HG02884 (cell line): Measurements from ENCODE around the gene AKR7A2.

Experiments
- ATAC-seq: cut with Tn5 transposase; IDR thresholded peaks from one replicate; pipeline ENCODE4 v1.9.1; 2021; ENCODE audit warnings: mild to moderate bottlenecking, moderate library complexity; ENCODE audit not compliant: unreplicated experiment

Gene AKR7A2

DNA sequence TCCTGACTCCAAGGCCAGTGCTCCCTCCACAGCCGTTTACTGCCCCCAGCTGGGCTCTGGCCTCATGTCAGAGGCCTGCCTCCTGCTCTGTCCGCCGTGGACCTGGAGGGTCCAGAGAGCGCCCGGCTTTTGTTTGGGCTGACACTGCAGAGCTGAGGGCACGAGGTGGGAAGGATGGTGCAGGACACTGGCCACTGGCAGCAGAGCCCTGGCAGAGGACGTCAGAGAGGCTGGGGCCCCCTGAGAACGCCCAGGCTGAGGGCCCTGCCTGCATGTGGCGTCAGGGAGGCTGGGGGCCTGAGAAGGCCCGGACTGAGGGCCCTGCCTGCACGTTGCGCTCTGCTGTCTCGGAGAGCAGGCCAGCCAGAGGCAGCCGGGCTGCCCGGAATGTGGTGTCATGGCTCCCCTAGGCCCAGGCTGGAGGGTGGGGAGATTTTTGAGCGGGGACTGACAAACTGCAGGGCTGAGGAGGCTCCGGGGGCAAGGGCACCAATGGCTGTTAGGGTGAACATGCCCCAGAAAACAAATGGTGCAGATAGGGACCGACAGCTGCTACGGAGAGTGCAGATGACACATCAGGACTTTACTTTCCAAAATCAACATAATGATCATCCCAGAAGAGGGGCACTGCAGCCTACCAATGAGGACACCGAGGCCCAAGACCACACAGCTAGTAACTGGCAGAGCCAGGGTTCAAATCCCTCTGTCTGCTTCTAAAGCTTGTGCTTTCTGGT, 31.8 kb upstream of the AKR7A2 start:
- no peak for ATAC-seq

DNA sequence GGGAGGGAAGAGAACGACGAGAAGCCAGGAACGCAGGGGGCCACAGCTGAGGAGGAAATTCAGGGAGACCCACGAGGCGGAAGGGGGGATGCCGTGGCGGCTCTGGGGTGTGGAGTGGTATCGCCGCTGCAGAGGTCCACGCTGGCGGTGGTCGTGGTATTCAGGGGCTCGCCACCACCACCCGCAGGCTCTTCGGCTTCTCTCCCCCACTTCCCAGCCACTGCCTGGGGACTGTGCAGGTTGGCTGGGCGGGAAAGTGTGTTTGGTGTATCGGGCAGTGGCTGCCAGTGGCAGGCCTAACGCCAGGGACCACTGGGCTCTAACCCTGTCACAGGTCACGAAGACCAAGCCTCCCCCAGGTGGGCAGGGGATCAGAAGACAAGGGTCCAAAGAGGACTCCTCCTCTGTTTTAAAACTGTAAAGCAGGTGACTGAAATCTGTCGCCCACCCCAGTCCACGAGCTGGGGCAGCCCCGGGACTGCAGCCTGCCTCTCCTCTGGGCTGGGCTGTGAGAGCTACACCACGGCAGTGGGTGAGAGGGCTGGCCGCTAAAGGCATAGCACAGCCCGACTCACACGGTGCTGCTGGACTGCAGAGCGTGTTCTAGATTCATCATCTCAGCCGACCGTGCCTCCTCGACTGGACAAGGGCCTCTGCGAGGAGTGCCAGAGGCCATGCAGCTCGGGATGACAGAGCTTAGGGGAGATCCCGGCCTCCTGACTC, 31.1 kb upstream of the AKR7A2 start:
- ATAC-seq: no peak

DNA sequence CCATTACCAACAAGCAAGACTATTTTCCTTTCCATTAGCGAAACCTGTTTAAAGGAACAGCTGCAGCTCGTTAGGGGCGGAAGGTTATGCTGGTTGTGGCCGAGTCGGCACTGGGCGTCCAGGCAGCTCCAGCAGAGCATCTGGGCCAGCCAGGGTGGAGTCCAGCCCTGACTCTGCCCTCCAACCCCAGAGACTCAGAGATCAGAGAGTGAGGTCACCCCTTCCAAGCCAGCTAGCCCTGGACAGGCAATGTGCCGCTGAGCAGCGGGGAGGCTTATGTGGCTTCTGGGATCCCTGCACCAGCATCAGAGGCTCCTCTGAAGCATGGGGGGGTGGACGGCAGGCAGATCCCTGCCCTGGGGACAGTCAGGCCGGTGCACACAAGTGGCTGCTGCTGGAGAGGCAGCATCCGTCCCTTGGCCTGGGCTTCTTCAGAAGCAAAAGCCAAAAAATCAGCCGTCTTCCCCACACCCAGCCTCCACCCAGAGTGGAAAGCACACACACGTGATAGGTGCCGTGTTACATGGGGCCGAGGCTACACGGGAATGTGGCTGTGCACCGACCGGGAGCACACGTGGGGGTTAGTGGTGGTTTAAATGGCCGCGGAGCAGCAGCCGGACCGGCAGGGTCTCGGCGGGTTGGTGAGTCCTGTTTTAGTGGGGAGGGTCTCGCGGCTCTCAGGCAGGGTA, 30.3 kb upstream of the AKR7A2 start:
- no peak for ATAC-seq

DNA sequence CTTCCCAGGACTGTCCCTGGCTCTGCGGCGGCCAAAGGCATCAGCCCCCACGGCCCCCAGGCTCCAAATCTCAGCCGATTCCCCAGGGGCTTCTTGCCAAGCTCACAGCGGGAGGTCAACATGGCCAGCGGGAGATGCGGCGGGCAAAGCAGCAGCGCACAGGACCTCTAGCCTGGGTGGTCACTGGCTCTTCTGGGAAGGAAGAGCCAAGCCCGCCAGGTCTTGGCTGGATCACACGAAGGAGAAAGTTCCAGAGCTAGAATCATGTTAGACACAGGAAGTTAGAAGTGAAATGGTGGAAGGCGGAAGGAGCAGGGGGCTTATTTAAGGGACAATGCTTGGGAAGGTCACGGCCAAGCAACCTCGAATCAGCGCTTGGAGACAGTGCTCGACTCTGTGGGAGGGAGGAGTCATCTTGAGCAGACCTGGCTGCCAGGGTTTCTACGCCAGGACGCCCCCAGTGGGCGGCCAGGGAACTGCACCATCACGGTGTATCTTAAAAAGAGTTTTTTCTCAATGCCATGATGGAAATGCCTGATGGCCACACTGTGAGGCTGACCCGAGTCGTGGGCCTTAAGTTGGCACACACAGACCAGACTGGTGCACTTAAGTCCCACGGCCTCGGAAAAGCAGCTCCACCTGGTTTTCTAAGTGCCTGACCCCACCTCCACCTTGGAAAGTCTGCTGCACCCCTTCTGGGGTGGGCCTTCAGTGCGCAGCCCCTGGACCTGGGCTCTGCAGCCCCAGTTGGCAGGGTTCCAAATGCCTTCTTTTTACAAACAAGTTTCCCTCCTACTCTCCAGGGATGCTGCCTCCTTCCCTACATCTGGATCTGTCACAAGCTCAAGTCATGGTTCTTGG, 29.5 kb upstream of the AKR7A2 start:
- ATAC-seq: no peak

DNA sequence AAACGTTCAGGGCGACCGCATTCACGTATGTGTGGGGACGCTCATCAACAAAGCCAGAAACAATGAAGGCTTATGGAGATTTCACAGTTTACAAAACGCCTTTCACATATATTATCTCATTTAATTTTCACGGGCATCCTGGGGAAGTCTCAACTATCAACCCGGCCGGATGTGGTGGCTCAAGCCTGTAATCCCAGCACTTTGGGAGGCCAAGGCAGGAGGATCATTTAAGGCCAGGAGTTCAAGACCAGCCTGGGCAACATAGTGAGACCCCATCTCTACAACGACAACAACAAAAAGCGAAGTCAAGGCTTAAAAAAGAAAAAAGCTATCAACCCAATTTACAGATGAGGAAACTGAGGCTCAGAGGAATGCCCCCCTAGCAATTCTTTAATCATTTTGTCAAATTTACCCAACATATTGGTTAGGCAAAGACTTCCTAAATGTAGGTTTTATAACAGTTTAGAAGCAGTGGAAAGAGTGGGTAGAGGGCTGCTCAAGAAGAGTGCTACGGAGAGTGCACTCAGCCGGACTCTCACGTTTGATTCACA, 28.5 kb upstream of the AKR7A2 start:
- ATAC-seq: no peak

DNA sequence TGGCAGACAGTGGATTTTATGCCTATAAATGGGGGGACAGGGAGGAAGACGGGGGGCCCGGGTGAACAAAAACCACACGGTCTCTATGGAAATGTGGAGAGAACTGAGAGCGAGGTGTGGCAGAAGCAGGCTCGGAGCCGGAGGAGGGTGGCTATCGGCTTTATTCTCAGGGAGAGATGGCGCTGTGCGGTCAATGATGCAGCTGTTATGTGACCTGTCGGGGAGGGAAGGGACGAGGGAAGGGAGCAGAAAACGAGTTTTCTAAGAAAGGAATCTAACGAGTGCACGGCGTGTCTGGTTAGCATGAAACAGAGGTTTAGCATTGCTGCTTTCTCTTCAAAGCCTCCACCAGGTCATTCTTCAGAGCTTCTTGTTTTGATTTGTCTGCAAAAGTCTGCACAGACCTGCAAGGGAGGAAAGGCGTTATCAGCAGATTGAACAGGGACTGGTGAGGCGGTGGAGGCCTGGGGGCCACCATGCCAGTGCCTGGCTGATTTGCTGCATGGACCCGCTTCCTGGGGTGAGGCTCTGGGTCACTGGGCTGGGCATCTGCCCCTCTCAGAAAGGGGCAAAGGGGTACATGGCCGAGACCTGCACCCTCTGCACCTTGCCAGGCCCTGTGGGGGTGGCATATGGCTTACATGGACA, 27.4 kb upstream of the AKR7A2 start:
- ATAC-seq: no peak

DNA sequence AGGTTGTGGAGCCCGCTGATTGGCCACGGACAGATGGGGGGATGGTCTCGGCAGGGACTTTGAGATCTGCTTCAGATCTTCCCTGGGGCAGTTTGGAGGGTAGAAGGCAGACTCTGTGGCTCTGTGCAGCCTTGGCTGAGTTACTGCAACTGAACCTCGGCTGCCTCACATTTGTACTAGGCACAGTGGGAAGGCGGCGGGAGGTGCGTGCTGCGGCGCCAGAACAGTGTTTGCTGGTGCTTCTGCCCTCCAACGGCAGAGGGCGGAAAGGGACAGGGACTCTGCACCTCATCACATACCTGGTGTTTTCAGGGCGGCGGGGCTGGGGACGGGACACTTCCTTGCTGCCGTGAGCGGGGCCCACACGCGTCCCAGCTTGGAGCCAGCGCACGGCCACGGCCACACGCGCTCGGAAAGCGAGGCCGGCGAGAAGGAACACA, 26.4 kb upstream of the AKR7A2 start:
- ATAC-seq: no peak

GRCh38 chr1:19337289-19337688, 25.3 kb upstream of the AKR7A2 start:
- no peak for ATAC-seq

DNA sequence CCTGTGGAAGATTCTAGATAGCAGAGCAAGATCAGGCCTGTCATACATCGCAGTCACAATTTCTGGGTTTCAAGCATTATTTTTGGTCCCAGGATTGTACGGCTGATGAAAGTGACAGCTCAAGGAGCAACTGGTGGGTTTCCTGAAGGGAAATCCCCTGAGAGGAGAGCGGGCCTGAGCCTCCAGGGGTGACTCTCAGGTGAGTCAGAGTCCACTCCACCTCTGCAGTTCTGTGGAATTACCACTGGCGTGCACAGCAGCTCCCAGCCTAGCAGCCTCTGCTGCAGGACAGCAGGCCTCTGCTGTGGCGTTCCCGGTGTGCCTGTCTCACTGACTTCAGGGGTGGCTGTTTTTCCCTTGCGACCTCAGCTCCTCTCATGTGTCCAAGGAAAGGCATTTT, 24.6 kb upstream of the AKR7A2 start:
- ATAC-seq: no peak

DNA sequence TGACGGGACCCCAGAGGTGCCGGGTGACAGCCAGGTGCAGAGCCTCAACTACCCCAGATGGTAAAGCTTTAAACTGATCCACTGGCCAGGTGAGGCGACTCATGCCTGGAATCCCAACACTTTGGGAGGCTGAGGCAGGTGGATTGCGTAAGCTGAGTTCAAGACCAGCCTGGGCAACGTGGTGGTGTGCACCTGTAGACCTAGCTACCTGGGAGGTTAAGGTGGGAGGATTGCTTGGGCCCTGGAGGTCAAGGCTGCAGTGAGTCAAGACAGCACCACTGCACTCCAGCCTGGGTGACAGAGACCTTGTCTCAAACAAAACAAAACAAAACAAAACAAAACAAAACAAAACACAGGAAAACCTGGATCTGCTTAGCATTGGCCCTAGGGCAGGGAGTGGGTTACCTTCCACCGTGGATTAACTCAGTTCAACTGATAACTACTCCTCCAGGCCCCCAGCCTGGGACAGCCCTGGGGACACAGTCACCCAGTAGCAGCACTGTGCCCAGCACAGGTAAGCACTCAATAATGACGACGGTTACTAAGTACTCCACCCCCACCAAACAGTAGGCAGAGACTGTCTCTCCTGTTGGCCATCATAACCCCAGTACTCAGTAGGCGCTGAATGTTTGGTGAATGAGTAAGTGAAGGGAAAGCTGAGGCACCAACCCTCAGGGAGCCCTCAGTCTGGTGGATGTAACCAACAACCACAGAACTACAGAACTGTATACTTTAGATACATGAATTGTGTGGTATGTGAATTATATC, 21.8 kb upstream of the AKR7A2 start:
- no peak for ATAC-seq

GRCh38 chr1:19332832-19333231, 20.9 kb upstream of the AKR7A2 start:
- ATAC-seq: no peak

GRCh38 chr1:19331262-19331878, 19.4 kb upstream of the AKR7A2 start:
- ATAC-seq: no peak

- no peak for ATAC-seq
These were observed 18.6 kb upstream of the AKR7A2 start for GRCh38 chr1:19330449-19331135.

GRCh38 chr1:19329611-19330010, 17.7 kb upstream of the AKR7A2 start:
- ATAC-seq: no peak

DNA sequence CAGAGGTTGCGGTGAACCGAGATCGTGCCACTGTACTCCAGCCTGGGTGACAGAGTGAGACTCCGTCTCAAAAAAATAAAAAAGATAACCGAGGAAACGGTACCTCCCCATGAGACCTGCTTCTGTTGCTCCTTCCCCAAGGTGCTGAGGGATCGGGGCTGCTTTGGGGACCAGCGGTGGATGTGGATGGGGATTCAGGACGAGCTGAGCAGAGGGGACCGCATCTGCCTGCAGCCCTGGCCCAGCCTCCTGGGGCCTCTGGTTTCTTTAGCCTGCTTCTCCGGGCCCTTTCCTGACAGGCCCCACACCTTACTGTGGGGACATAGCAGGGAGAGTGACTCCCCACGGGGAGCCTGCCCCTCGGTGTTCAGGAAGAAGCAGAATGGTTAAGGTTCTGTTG, 17.2 kb upstream of the AKR7A2 start:
- ATAC-seq: no peak

- no peak for ATAC-seq
These were observed 16.5 kb upstream of the AKR7A2 start for GRCh38 chr1:19328486-19328885.

- no peak for ATAC-seq
These were observed 15.8 kb upstream of the AKR7A2 start for GRCh38 chr1:19327736-19328135.

DNA sequence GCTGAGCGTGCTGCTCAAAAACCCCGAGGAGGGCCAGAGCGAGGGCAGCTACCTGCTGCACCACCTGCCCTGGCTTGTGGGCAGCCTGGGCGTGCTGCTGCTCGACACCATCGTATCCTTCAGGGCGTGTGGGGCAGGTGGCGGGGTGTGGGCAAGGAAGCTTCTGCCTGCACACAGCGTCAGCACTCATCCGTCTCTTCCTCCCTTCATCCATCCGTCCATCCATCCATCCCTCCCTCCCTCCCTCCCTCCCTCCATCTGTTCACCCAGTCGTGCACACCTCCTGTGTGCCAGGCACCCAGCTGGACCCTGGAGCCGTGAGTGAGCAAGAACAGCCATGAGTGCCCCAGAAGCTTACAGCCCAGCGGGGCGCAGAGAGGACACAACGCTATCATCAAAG, 15.4 kb upstream of the AKR7A2 start:
- ATAC-seq: no peak

- ATAC-seq: no peak
These were observed 14.8 kb upstream of the AKR7A2 start for GRCh38 chr1:19326748-19327065.
